Thyroid gland (tissue), 4 donors: Measurements from ENCODE around the gene OR6T1. TPM values are rescaled to one million over a fixed set of nuclear protein-coding genes. Genes with fewer than 3 reads are reported as not detected.

Experiments
- DNase-seq, 2 donors: peaks; one replicate each; pipeline ENCODE4 v3.0.0-alpha.2; 2019
- H3K27ac ChIP-seq, 3 donors: fragments of 200-600 bp; sonication (generic); 1 replicate in 2 of 3; 2 replicates in 1 of 3; pipeline ENCODE4 v1.5.1; 2016 to 2019; ENCODE audit warnings: mild to moderate bottlenecking in 1 of 3, moderate library complexity in 1 of 3
- H3K27me3 ChIP-seq: fragments of 200-600 bp; sonication (generic); one replicate; pipeline ENCODE4 v1.5.1; 2019
- H3K36me3 ChIP-seq, 2 donors: fragments of 200-600 bp; sonication (generic); one replicate each; pipeline ENCODE4 v1.5.1; 2016 to 2019
- H3K4me1 ChIP-seq, 2 donors: fragments of 200-600 bp; sonication (generic); one replicate each; pipeline ENCODE4 v1.5.1; 2017 to 2019
- H3K4me3 ChIP-seq, 3 donors: fragments of 200-600 bp; sonication (generic); replicated peaks in 1 of 3; 1 replicate in 2 of 3; 2 replicates in 1 of 3; pipeline ENCODE4 v1.5.1; 2016; ENCODE audit warnings: mild to moderate bottlenecking in 1 of 3
- H3K9me3 ChIP-seq: fragments of 200-600 bp; sonication (generic); one replicate; pipeline ENCODE4 v1.5.1; 2017
- CTCF ChIP-seq, 6 experiments: fragments of 200-600 bp in 3 of 6; fragments of 450-650 bp in 3 of 6; sonication (generic) in 3 of 6; IDR thresholded peaks; one replicate each; pipeline ENCODE4 v1.5.1; 2016 to 2019; ENCODE audit warnings: antibody characterized with exemption in 6 of 6, mild to moderate bottlenecking in 2 of 6, inconsistent platforms in 1 of 6, moderate library complexity in 1 of 6
- POLR2A ChIP-seq, 2 donors: fragments of 450-650 bp; IDR thresholded peaks; one replicate each; pipeline ENCODE4 v1.6.1; 2017; ENCODE audit warnings: antibody characterized with exemption in 2 of 2, mild to moderate bottlenecking in 2 of 2, moderate library complexity in 1 of 2
- WGBS, 2 donors: methylation state at CpG; one replicate each; pipeline ENCODE4 v1.1.5; 2017; 5-methylcytosine and 5-hydroxymethylcytosine counted together
- intact Hi-C: fragments of 100-400 bp; cut with DNase I; formaldehyde crosslinking; loops from one replicate; pipeline ENCODE4 v1.15.1; 2023
- total RNA-seq, 4 donors: library from RNA; depleted of rRNA; stranded (reverse); fragments of >200 nt; gene quantifications; one replicate each; pipeline ENCODE4 v1.2.3, GENCODE V29; 2016

The OR6T1 gene
- total RNA-seq, 4 donors from 2014 or later: not detected

DNA sequence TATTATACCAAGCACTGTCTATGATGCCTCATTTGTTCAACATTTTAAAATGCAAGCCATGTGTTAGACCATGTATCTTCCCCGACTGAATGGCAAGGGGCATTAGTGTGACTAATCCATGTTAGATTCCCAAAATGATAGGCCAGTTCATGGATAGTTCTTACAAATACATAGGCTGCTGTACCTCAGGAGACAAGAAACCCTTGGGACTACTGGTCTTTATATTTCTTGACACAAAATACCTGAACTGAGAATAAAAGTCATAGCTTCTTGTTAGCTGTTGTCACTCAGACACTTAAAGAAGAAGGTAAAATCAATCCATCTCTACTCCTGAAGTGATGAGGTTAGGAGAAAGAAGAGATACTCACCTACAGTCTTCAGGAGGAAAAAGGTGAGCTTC lies 41.8 kb downstream of the OR6T1 start, which contains the start of gene OR8D4:
Gene OR8D4, plus strand, starts transcription at position 301 of the 400 bp plus-strand sequence. CDS start 4,265 bp downstream, outside the sequence.
- Histone ChIP-seq H3K9me3 (no peaks in the 10 kb centered on the region), H3K27me3 (no peaks in the 10 kb centered on the region), H3K36me3 (no peaks in the 10 kb centered on the region), H3K4me1 (no peaks in the 10 kb centered on the region), H3K27ac (no peak within 1 kb of the TSS), H3K4me3 (no peak within 1 kb of the TSS)
- DNase-seq: no peak
- TF ChIP-seq CTCF (IDR thresholded peaks at IDR 0.05) (no peak), POLR2A (IDR thresholded peaks at IDR 0.05) (no peak)
- intact Hi-C loops: no loop called here
- 96 to 100% methylated on average over 1 of the region's 1 CpG for WGBS, 2 donors

- WGBS, 2 donors: 68 to 75% methylated on average over 3 of the region's 3 CpGs
- no peaks in the 10 kb centered on the region for H3K4me1 ChIP-seq
- DNase-seq: no peak
- no peaks in the 10 kb centered on the region for H3K9me3 ChIP-seq
- no peak overlapping the region for H3K4me3 ChIP-seq
- intact Hi-C loops: no loop called here
- H3K36me3 ChIP-seq: no peaks in the 10 kb centered on the region
- no peaks in the 10 kb centered on the region for H3K27me3 ChIP-seq
- no peak for TF ChIP-seq POLR2A (IDR thresholded peaks at IDR 0.05)
- no peak overlapping the region for H3K27ac ChIP-seq
Measured at GRCh38 chr11:123899792-123900191, 43.8 kb downstream of the OR6T1 start.

Other genes with a start within 250 kb of the OR6T1 start
- gene ZNF202, start 202.2 kb downstream of the OR6T1 start, total RNA-seq: 10 to 100 TPM in 1 of 4 donors, 1 to 10 TPM in 3; 5.2 to 12.5 (median 8.2) TPM
- not detected for gene OR6X1, start 189.3 kb downstream of the OR6T1 start, total RNA-seq
- not detected for gene OR6M1, start 137.5 kb downstream of the OR6T1 start, total RNA-seq
- not detected for gene TMEM225, start 58.2 kb downstream of the OR6T1 start, total RNA-seq
- gene OR8D4, start 41.7 kb downstream of the OR6T1 start, total RNA-seq: not detected
- gene OR4D5, start 4.2 kb downstream of the OR6T1 start, total RNA-seq: 1 to 10 TPM in 2 of 4 donors, not detected in 2; 1.7 to 2.6 TPM
- gene OR10S1, start 33.9 kb upstream of the OR6T1 start, total RNA-seq: not detected
- gene OR10G6, start 51.3 kb upstream of the OR6T1 start, total RNA-seq: not detected
- not detected for gene OR10G4, start 69.2 kb upstream of the OR6T1 start, total RNA-seq
- gene OR10G9, start 79.2 kb upstream of the OR6T1 start, total RNA-seq: not detected
- gene OR10G8, start 83.0 kb upstream of the OR6T1 start, total RNA-seq: not detected
- gene OR10G7, start 97.5 kb upstream of the OR6T1 start, total RNA-seq: not detected
- 10 to 100 TPM; 19.5 to 23.5 (median 21.3) TPM for gene VWA5A, start 171.6 kb upstream of the OR6T1 start, total RNA-seq
- gene OR10D3, start 239.5 kb upstream of the OR6T1 start, total RNA-seq: not detected